ENCODE results near the gene SMIM45.

- TF ChIP-seq CTCF (IDR thresholded peaks at IDR 0.05) (no peak), POLR2A (IDR thresholded peaks at IDR 0.05) (no peak)
Observed at GRCh38 chr22:41915786-41916493, 36.0 kb upstream of the SMIM45 start.

Data from uterus (tissue), 2 donors.